CMK (cell line): Measurements from ENCODE around the gene SEC14L1.
"Not testable (repeated sequence)": the region's sequence is repeated elsewhere in the genome, so short reads cannot be mapped to it uniquely, and the experiment has no call there.

Experiments used
- DNase-seq: peaks from one replicate; pipeline ENCODE4 v3.0.0-alpha.2; 2010; ENCODE audit warnings: low read depth

The SEC14L1 gene

DNA sequence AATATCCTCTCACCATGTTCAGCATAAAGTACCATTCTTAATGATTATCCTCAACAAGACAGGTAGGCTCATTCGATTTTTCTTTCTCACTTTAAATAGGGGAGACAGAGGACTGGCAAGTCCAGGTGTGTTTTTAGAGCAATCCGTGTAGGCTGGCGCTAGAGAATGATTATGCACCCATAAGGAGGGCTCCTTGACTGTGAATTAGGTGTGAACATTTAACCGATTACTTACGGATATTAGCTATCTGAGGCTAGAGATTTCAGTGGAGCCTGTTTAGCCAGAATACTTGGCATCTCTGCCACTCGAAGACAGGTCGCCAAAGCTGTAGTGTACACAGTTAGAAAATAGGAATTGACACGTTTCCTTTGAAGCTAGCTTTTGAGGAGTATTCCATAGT, 1.9 kb downstream of the SEC14L1 start:
- DNase-seq, result no peak

DNA sequence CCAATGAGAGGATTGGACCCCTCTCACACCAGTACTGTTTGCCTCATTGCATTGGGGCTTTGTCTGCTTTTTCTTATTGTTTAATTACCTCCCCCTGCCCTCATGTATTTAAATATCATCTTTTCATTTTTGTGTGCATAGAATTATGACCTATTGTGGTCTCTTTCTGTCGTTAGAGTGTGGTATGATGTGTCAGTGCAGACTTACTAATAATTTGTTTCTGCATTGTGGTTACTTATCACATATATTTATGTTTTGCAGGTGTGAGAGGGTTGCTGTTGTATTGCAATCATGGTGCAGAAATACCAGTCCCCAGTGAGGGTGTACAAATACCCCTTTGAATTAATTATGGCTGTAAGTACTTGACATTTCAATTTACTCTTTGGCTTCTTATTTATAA, 2.5 kb downstream of the SEC14L1 start:
- no peak for DNase-seq

DNA sequence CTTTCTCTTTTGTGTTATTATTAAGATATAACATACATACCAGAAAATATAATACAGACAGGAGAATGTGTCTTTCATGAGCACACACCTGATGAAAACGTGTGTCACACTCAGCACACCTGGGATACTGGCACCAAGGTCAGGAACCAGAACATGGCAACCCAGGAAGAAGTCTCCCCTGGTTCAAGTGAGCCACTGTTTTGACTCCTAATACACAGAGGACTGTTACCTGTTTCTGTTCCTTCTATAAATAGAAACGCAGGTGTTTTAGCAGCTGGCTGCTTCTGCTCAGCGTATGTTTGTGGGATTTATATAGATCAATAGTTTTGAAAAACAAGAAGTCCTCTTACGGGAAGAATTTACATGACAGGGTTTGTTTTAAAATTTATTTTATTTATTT, 3.5 kb downstream of the SEC14L1 start:
- no peak for DNase-seq

DNA sequence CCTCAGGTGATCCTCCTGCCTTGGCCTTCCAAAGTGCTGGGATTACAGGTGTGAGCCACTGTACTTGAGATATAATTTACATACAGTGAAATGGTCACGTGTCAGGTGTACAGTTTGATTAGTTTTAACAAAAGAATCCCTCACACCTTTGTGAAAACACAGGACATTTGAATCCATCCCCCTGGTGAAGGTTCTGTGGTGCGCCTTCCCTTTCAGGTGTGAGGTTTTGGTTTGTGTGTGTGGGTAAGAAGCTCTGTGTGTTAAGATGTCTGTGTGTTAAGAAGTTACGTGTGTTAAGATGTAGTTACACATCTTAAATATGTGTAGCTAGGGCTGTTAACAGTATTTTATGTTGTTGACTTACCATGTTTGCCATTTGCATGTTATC, 4.4 kb downstream of the SEC14L1 start:
- DNase-seq, result no peak

DNA sequence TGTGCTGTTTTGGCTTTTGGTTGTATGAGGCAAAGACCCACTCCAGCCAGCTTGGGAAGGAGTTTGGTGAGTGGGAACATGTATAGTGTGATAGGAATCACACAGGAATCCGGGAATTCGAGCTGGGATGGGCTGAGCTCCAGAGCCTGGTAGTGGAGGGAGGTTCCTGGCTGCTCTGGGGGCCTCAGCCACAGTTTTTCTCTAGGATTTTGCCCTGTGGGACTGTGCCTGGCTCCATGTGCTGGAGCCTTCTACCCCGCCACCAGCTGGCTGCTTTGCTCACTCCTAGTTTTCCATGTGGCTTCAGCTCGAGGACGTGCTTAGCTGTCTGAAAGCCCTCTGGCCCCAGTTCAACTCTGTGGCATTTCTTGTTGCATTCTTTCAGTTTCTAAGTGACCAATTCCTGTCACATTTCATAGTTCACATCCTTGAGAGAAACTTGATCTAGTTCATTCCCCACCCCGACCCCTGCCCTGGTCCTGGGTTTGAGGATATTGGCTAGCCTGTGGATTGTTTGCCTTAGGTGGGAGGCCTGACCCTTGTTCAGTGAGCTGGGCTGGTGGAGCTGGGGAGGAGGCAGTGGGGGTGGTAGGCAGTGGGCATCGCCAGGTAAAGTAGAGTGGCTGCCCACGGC, 5.0 kb downstream of the SEC14L1 start:
- DNase-seq, result no peak

DNA sequence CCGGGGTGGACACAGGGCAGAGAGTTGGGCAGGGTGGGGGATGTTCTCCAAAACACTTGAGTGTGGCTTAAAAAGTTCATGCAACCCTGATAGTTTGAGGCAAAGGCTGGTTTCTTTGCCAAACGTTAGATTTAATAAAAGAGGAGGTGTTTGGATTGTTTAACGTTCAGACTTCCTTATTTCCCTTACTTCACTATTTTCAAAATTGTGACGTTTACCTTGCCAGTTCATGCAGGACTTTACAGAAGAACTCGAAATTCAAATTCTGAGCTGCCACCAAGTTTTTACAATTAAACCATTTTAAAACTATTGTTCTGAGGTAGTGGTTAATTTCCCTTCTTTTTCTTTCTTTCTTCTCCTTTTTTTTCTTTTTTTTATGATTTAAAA, 5.5 kb downstream of the SEC14L1 start:
- DNase-seq, result no peak

DNA sequence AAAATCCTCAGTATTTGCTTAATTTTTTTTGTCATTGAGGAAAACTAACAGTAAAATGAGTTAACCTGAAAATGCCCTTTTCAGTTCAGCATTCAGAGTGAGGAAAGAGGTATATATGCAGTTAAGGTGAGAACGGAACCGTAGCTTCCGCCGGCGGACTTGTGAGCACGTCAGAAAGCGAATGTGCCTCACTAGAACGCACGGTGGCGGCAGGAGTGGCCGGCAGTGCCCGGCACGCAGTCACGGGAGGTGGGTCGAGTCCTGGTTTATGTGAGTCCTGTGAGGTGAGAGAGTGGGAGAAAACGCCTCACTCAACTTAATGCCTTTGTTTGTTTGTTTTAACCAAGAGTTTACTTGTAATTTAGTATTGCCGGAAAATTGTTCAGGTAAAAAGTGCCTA, 6.1 kb downstream of the SEC14L1 start:
- DNase-seq, result no peak

DNA sequence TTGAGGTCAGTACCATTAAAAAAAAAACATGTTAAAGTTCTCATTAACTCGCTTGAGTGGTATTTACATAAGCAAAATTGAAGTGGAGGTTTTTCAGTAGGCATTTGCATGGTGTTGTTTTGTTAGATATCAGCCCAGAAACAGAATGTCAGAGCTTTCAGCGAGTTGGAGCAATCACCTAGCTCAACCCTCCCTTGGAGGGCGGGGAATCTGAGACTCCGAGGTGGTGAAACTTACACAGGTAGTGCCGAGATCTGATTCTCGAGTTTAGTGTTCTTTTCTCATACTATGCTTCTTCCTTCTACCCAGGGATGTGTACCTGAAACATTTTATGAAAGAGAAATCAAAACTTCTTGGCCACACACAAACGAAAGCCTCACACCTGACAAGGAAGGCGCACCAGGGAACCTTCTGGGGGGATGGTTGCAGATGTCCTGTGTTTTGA, 6.6 kb downstream of the SEC14L1 start:
- no peak for DNase-seq

DNA sequence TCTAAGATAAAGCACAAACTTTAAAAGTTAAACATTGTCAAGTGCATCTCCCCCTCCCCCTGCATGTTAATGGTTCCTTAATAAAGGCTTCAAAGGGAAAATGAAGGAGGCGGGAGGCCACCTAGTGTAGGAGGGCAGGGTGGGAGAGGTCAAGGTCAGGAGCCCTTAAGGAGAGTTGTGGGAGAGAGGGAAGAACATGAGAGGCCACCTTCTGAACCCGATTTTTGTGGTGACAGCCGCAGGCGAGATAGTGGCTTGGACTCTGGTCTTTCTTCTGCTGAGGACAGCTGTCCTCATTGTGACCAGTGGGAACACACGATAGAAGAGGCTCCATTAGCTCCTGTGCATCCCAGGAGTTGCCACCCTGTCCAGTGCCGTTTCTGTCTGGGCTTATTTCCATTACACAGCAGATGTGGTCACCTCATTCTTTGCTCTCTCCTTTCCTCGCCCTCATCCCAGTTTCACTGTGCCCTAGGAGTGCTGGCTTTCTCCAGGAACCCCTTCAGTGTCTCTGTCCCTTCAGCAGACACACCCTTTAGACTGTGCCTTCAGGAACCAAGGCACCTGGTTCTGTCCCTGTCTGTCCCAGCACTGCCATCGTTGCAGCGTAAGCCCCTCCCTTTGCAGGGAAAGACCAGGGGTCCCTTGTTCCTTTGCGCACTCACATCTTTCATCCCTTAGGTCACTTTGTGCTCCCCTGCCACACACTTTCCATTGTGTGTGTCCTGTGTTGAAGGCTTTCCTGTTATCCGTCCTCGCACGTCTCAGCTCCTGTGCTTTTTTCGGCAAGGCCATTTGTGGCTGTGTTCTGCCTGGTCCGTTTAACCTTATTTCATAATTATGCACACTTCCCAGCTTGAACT, 7.5 kb downstream of the SEC14L1 start:
- no peak for DNase-seq

DNA sequence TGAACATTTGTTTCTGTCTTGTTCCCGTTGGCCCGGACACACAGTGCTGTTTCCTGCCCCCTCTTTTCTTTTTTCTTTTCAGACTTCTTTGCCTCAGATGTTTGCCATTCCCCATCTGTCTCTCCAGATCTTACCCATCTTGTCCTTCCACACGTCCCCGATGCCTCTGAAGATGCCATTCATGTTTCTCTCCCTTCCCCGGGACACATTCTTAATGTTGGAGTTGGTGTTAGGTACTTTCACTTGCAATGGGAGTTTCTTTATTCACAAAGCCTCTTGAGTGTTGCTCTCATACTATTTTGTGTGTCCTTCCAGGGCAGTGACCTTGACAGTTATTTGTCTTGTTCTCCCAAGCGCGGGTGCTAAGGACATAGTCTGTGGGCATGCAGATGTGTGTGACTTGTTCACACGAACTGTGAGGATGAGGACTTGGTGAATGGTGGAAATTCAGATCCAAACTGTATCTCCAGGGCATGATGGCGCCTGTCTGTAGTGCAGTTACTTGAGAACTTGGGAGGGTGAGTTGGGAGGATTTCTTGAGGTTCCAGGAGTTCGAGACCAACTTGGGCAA, 8.3 kb downstream of the SEC14L1 start:
- DNase-seq, result no peak

DNA sequence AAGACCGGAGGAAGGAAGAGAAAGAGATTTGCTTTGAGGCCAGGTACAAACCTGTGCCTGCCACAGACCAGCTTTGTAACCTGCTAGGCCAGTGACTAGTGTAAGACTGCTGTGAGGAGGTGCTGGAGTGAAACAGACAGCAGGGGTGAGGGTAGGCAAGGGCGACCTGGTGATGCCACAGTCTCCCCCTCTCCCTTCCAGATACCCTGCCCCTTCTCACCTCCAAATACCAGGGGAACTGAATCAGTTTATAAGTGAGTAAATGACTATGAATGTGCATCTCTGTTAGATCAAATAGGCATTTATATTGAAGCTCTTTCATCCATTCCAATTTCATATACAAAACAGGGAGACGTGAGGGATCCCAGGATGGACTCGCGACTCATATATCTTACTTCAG, 9.4 kb downstream of the SEC14L1 start:
- no peak for DNase-seq

DNA sequence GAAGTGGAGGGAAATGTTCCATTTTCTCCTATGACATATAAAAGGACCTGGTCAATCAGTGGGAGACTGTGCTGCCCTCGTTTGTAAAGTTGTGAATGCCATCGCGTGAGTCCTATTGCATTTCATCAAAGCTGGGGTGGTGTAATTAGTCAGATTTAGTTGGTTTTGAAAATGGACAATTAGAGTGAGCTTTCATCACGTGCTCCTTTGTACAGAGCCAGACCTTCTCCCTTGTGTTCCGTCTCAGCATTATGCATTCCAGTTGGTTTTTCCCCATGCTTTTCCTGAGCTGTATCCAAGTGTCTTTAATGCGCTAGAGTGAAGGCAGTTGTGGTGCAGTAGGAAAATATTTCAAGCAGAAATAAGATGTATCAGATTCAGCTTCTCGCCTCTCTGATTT, 10.4 kb downstream of the SEC14L1 start:
- DNase-seq, result no peak

DNA sequence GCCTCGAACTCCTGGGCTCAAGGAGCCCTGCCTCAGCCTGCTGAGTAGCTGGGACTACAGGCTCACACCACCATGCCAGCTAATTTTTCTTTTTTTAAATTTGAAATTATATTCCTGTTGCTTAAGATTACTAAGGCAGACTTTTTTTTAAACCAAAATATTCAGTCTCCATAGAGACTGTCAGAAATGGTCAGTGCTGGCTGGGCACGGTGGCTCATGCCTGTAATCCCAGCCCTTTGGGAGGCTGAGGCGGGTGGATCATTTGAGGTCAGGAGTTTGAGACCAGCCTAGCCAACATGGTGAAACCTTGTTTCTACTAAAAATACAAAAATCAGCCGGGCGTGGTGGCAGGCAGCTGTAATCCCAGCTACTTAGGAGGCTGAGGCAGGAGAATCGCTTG, 11.3 kb downstream of the SEC14L1 start:
- DNase-seq, result not testable (repeated sequence)

DNA sequence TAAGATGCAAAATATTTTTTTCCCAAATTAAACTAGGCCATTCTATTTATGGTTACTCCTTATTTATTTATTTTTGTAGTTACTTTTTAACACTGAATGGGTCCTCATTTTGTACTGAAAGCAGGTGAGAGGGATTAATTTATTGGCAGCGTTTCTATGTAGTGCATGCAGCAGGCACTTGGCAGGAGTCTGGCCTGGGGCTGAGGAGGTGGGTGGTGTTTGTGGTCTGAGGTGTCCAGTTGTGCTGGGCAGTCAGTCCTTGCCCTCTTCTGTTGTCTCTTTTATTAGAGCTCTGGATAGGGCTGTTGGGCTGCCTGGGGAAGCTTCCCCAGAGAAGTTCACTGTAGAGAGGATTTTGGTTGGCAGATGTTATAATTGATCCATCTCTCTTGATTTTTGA, 12.7 kb downstream of the SEC14L1 start:
- no peak for DNase-seq

DNA sequence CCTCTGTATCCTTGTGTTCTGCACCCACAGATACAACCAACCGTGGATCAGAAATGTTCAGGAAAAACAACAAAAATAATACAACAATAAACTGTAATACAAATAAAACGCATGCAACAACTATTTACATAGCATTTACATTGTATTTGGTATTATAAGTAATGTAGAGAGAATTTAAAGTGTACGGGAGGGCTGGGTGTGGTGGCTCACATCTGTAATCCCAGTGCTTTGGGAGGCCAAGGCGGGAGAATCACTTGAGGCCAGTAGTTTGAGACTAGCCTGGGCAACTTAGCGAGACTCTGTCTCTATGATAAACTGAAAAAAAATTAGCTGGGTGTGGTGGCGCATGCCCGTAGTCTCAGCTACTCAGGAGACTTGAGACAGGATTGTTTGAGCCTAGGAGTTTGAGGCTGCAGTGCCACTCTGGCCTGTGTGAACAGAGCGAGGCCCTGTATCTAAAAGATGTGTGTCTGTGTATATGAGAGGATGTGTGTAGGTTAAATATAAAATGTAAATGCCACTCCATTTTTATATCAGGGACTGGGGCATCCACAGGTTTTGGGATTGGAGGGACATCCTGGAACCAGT, 13.3 kb downstream of the SEC14L1 start:
- DNase-seq, result no peak

DNA sequence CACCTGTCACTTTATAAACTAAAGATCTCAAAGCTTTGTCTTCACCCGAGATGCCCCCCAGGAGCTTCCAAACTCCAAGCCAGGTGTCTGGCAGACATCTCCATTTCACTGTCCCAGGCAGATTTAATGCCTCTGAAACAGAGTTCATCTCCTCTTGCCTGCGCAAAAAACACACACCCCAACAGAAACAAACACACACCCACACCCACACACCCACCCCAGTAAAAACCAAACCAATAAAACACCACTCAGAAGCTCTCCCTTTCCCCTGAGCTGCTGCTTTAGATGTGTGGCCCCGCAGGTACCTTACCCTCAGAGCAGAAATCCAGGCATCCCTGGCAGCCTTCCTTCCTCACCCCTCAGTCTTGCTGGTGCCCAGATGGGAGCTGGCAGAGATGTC, 14.4 kb downstream of the SEC14L1 start:
- no peak for DNase-seq

DNA sequence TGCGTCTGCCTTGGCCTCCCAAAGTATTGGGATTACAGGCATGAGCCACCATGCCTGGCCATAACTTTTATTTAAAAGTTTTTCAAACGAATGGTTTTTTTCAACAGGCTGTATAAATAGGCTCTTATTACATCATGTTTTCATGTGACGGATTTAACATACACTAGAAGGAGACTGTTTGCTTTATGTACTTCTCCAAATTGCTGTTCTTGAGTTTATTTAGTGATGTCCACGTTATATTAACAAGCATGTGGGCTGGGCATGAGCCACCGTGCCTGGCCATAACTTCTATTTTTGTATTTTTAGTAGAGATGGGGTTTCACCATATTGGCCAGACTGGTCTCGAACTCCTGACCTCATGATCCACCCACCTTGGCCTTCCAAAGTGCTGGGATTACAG, 17.0 kb downstream of the SEC14L1 start:
- not testable (repeated sequence) for DNase-seq

DNA sequence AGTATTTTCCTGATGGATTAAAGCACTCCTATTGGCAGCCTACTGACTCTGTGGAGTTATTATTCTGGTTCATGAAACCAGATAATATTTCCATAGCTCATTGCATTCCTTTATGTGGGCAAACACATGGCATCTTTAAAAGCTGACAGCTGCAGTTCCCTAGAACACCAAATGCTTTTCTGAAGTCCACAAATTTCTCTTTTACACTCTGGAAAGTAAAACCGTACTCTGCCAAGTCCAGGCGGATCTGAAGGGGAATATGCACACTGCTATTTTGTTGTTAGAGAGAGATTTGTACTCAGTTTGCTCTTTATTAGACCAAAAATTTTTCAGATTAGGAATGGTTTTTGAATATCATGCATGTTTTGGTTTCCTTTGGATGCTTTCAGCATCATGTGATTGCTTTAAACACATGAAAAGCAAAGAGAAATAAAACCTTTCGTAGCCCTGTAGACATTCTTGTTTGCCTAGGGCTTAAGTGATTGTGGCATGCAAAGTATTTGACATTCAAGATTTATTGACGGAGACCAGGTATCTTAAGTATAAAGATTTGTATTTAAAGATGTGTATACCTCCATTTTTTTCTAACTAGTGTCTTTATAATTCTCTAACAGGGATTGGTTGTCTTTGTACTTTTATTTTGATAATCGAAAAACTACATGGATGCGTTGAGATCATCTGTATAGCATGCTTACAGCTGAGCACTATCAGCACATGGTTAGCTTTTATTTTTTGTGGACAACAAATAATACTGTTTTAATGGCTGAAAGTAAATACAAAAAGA, 19.5 kb downstream of the SEC14L1 start:
- DNase-seq, result no peak

DNA sequence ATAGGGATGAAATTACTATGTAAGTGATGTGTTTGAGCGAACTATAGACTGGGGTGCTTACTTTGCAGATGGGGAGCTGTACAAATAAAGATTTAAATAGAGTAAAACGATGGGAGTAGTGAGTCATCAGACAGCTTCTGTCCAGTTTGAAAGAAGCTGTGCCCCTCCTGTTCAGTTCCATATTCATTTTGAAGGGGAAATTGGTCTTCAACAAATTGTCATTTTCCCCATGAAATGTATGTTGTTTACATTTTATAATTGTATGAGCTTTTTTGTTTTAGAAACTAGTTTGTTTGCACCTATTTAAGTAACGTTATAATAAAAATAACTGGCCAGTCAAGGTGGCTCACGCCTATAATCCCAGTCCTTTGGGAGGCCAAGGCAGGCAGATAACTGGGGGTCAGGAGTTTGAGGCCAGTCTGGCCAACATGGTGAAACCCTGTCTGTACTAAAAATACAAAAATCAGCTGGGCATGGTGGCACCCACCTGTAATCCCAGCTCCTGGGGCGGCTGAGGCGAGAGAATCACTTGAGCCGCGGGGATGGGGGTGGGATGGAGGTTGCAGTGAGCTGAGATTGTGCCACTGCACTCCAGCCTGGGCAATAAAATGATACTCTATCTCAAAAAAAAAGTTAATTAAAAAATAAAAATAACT, 20.2 kb downstream of the SEC14L1 start:
- no peak for DNase-seq

DNA sequence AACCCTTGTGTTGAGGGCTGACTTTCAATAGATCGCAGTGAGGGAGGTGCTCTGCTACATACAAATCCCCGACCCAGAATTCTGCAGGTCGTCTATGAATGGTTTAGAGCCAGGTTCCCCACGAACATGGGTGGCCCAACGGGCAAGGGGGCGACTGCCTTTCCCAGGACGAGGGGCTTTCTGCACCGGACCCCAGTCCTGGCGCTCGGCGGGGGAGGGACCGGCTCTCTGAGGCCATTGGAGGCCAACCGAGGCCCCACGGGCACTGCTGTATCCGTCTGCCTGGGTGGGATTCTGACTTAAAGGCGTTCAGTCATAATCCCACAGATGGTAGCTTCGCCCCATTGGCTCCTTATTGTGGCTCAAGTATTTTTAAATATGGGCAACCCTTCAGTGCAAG, 21.2 kb downstream of the SEC14L1 start:
- no peak for DNase-seq

DNA sequence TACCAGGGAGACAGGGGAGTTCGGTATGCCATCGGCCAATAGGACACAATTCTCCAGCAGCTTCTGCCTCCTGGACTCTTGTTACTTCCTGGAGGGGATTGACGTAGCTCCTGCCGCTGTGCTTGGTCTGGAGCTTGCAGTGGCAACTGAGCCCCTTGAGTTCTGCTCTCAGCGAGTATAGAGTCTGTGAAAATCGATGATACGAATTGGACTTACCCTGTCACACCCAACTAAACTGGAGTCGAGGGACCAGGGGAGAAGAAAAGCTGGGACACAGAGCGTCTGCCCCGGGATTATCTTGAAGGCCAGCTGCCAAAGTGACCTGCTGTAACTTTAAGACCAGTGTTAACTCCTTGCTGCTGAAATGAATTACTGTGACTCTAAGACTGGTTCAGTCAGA, 22.2 kb downstream of the SEC14L1 start:
- DNase-seq, result no peak
